Forelimb muscle (tissue), 1 donor: ENCODE results near the gene CCZ1B. TPM values are rescaled to one million over a fixed set of nuclear protein-coding genes. Genes with fewer than 3 reads are reported as not detected.
"Not testable (repeated sequence)": the region's sequence is repeated elsewhere in the genome, so short reads cannot be mapped to it uniquely, and the experiment has no call there.

Experiments
- DNase-seq: peaks from one replicate; pipeline ENCODE4 v3.0.0-alpha.2; 2013; ENCODE audit warnings: low read depth
- polyA plus RNA-seq: library from polyadenylated mRNA; unstranded; fragments of 120-200 nt; gene quantifications from one replicate; pipeline ENCODE4 v1.2.1, GENCODE V29; 2013; ENCODE audit not compliant: insufficient read length

CCZ1B gene
- polyA plus RNA-seq: 46.5 TPM

- peak; percentile 8 for DNase-seq
Measured at GRCh38 chr7:6826151-6826550, at the start of gene CCZ1B. Gene CCZ1B, minus strand, starts transcription at chr7:6826275. Its CDS starts 78 bp downstream, at chr7:6826197.

- DNase-seq: not testable (repeated sequence)
Measured at GRCh38 chr7:6875022-6875421, 48.9 kb upstream of the CCZ1B start.

DNA sequence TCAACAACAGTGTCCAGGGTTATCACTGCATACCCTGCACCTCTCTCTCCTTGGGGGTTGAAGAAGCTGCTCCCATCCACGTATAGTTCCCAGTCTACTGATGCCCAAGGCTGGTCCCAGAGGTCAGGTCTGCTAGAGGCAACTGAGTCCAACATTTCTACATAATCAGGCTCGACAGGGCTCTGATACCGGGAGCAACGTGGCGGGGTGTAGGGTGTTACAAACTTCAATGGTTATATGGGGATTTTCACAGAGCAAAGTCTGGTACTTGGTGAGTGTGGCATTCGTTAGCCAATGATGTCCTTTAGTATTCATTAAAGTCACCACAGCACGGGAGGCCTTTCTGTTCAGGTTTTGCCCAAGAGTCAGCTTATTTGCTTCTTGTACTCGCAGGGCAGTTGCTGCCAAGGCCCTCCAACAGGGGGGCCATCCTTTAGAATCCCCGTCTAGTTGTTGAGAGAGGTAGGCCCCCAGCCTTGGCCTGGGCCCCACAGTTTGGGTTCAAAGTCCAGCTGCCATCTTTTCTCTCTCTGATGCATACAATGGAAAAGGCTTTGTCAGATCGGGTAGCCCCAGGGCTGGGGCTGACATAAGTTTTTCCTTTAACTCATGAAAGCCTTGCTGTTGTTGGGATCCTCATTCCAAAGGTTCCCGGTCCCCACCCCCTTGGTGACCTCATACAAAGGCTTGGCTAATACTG, 46.3 kb upstream of the CCZ1B start:
- not testable (repeated sequence) for DNase-seq

GRCh38 chr7:6871421-6872144, 45.5 kb upstream of the CCZ1B start:
- not testable (repeated sequence) for DNase-seq

GRCh38 chr7:6864751-6865150, 38.7 kb upstream of the CCZ1B start:
- not testable (repeated sequence) for DNase-seq

DNA sequence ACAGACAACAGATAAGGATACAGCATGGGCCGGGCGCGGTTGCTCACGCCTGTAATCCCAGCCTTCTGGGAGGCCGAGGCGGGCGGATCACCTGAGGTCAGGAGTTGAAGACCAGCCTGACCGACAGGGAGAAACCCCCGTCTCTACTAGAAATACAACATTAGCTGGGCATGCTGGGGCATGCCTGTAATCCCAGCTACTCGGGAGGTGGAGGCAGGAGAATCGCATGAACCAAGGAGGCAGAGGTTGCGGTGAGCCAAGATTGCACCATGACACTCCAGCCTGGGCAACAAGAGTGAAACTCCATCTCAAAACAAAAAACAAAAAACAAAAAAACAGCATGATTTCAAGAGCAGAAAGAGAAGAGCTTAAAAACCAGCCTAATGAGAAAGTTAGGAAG, 38.1 kb upstream of the CCZ1B start:
- DNase-seq: not testable (repeated sequence)

- not testable (repeated sequence) for DNase-seq
Measured at GRCh38 chr7:6862876-6863275, 36.8 kb upstream of the CCZ1B start.

DNA sequence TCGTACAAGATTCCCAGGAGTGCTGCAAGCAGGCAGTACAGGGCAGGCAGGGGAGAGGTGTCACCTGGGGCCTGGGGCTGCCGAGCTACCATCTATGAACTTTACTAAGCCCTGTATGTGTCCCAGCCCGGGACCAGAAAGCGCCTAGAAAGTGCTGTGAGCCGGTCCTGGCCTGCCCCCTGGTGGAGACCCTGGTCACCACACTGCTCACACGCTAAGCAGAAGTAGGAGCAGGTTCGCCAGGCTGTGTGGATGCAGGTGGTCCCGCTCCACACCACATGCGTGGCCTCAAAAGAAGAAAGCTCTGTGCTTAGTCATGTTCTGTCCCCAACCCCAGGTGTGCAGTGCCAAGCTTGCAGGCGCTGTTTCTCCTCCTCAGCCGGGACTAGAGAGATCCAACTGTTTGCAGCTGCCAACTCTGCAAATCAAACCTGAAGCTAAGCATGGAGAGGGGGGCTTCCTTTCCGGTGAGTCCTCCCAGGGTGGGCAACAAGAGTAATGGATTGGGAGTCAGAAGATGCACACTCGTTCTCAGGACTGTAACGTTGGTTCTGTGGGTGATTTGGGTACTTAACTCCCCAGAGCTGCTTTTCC, 31.7 kb upstream of the CCZ1B start:
- DNase-seq: not testable (repeated sequence)

- DNase-seq: not testable (repeated sequence)
Measured at GRCh38 chr7:6855563-6856131, 29.6 kb upstream of the CCZ1B start.

DNA sequence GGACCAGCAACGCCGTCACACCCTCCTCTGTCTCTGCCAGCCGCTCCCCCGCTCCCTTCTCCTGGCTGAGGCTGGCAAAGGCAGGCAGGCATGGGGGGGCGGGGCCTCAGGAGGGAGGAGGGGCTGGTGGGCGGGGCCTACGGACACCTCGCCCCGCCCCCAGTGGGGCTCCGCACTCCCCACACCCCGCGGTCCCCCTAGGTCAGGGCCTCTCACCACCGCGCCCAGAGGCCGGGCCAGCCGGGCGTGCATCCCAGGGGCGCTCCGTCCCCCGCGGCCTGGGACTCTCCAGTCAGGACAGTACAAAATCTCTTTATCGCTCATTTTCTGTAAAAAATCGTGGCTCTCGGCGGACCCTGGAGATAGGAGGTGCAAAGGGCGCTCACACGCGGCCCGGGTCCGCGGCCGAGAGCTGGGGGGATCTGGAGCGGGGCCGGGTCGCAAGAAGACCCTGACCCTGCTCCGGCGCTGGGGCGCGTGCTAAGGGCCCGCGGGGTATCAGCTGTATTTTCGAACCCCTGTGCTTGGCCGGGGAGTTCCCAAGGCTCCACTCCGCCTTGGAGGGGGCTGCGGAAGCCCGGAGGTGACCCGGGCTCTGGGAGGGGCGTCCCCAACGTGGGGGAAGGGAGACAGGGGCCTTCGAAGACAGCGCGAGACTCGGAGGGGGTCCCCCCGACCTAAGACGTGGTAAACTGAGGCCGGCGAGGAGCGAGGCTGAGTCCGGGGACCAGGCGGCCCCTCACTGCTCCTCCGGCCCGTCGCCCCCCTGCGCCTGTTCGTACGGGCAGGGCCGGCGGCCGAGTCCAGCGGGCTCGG, 28.9 kb upstream of the CCZ1B start:
- DNase-seq: not testable (repeated sequence)

DNA sequence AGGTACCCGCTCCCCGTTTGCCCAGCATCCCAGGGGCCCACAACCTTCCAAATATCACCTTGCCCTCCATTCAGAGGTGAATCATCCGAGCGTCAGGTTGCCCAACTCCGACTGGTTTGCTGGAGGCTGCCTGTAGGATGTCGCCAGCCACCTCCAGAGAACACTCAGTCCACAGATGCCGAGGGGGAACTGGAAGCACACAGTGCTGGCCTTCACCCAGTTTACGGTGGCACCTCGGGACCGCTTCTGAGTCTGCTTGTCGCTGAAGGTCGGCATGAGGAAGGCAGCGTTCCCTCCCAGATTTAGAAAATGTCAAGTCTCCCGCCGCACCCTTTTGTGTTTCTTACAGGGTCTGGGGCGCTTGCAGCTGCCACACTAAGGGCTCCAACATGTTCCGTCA, 27.6 kb upstream of the CCZ1B start:
- not testable (repeated sequence) for DNase-seq

DNA sequence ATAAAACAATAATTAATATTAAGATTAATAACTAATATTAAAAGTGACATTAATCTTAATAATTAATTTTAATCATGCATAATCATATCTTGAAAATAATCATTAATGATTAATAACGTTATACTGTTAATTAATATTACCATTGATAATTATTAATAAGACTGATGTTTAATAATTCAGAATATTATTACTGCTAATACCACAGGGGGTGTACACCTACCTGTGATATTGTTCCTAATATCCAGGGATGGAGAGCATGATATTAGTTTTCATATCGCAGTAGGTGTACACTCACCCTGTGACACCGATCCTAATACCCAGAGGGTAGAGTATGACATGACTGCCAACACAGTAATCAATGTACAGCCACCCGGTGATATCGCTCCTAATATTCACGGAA, 23.1 kb upstream of the CCZ1B start:
- not testable (repeated sequence) for DNase-seq

DNA sequence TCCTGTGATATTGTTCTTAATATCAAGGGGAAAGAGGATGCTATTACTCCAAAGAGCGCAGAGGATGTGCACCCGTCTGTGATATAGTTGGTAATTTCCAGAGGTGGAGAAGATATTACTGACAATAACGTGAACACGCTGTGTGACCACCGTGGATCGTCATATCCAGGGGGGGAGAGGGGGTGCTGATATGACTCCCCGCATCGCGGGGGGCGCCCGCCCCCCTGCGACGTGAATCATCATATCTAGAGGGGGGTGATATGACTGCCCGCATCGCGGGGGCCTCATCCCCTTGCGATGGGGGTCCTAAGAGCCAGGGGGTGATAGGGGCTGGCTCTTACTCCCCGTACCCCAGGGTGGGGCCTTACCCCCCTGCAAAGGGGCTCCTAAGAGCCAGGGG, 21.7 kb upstream of the CCZ1B start:
- not testable (repeated sequence) for DNase-seq

GRCh38 chr7:6845971-6846449, 19.9 kb upstream of the CCZ1B start:
- DNase-seq: not testable (repeated sequence)

- not testable (repeated sequence) for DNase-seq
Measured at GRCh38 chr7:6843654-6844053, 17.6 kb upstream of the CCZ1B start.

- not testable (repeated sequence) for DNase-seq
Measured at GRCh38 chr7:6843092-6843491, 17.0 kb upstream of the CCZ1B start.

GRCh38 chr7:6842278-6842921, 16.3 kb upstream of the CCZ1B start:
- DNase-seq: not testable (repeated sequence)

DNA sequence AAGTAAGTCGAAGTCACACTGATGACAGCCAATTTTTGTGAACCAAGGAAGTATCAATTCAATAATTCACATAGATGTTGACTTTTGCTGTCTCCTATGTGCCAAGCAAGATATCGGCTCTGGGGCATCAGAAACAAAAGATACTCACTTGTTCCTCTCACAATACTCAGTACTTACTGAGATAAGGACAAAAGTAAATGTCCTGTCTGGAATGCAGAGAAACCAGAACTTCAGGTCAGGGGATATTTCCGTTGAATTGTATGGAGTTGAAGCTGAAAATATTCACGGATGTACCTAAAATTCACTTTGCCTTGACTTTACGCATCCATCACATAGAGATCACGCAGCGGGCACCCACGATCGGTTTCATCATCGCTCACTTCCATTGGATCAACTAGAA, 11.0 kb upstream of the CCZ1B start:
- DNase-seq: not testable (repeated sequence)

DNA sequence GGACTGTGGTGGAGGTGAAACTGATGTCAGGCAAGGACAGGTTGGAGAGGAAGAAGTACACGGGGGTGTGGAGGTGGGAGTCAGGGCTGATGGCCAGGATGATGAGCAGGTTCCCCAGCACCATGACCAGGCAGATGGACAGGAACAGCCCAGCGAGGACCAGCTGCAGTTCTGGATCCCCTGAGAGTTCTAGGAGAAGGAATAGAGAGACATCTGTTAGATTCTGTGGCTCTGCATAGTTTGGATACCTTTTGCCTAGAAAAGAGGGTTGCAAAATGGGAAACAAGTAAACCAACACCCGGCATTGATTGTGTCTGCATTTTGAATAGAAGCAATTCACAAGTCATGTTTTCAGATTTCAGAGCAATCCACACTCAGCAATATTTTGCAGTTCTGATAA, 9.4 kb upstream of the CCZ1B start:
- not testable (repeated sequence) for DNase-seq

DNA sequence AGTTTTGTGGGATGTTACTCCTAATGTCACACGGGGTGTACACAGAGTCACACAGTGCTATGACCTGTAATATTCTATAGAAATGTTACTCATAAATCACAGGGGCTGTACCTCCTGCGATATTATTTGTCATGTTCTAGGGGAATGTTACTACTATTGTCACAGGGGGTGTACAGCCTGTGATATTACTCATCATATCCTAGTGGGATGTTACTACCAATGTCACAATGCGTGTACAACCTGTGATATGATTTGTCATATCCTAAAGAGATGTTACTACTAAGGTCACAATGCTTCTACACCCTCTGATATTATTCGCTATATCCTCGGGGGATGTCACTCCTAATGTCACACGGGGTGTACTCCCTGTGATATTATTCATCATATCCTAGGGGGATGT, 7.6 kb upstream of the CCZ1B start:
- DNase-seq: no peak
